Measurements from ENCODE around the gene ARPP21. TPM values are rescaled to one million over a fixed set of nuclear protein-coding genes. Genes with fewer than 3 reads are reported as not detected.

Gene ARPP21
- total RNA-seq, 1 donor from 2014 or later = not detected

DNA sequence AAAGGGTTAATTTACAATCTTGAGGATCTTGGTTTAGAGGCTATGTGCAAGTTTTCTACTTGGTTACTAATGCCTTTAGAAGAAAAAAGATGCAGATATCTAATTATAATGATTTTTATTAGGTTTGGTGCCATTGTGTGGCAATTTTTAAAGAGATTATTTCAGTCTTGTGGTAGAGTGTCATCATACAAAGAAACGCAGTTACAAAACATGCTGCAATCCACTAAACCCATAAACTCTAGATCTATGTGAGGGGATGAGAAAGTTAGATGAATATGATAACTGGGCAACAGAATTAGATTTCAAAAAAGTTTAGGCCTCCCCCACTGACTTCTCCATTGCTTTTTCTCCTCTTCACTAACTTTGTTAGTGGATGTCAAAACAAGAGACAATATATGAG is 106.0 kb downstream of the ARPP21 start:
- H3K4me3 ChIP-seq = no peak overlapping the region
- DNase-seq (ENCODE audit: low spot score in 2 of 2) = no peak
- H3K36me3 ChIP-seq = no peaks in the 10 kb centered on the region
- no peak overlapping the region for H3K27ac ChIP-seq
- TF ChIP-seq, protein P1, sequence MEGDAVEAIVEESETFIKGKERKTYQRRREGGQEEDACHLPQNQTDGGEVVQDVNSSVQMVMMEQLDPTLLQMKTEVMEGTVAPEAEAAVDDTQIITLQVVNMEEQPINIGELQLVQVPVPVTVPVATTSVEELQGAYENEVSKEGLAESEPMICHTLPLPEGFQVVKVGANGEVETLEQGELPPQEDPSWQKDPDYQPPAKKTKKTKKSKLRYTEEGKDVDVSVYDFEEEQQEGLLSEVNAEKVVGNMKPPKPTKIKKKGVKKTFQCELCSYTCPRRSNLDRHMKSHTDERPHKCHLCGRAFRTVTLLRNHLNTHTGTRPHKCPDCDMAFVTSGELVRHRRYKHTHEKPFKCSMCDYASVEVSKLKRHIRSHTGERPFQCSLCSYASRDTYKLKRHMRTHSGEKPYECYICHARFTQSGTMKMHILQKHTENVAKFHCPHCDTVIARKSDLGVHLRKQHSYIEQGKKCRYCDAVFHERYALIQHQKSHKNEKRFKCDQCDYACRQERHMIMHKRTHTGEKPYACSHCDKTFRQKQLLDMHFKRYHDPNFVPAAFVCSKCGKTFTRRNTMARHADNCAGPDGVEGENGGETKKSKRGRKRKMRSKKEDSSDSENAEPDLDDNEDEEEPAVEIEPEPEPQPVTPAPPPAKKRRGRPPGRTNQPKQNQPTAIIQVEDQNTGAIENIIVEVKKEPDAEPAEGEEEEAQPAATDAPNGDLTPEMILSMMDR (IDR thresholded peaks at IDR 0.05) = no peak
- H3K4me1 ChIP-seq = no peaks in the 10 kb centered on the region
- intact Hi-C loops (cut with DNase I) = no loop called here
- no peaks in the 10 kb centered on the region for H3K9me3 ChIP-seq
- H3K27me3 ChIP-seq = no peaks in the 10 kb centered on the region

DNA sequence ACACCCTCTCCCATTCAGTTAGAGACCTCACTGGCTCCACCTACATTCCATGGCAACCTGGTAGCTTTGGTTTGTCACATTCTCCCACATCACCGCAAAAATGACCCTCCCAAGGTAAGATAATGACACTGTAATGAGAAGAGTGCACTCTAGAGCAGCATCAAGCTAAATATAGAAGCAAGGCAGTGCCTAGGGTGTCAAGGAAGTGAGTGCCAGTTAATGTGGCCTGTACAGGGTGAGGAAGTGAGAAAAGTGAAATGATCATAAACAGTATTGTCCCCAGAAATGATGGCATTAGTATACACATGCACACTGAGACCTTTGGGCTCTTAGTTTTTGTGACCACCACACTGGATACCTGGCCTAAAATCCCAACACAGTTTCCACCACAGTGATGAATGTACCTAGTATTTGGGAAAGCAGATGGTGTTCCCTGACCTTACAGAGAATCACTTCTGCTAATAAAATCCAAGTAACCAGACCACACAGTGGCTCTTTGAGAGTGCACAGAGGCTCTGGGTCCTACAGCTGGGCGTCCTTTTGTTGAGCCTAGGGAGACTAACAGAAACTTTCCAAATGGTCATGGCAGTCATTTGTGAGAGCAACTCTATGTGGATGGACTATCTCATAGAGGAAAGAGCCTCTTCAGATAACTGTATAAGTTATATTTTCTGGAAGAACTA is 106.6 kb downstream of the ARPP21 start:
- no peaks in the 10 kb centered on the region for H3K27me3 ChIP-seq
- intact Hi-C loops (cut with DNase I) = no loop called here
- H3K9me3 ChIP-seq = no peaks in the 10 kb centered on the region
- H3K4me1 ChIP-seq = no peaks in the 10 kb centered on the region
- no peak overlapping the region for H3K4me3 ChIP-seq
- no peaks in the 10 kb centered on the region for H3K36me3 ChIP-seq
- DNase-seq (ENCODE audit: low spot score in 2 of 2) = no peak
- no peak overlapping the region for H3K27ac ChIP-seq
- TF ChIP-seq, protein P1 (IDR thresholded peaks at IDR 0.05) = no peak

DNA sequence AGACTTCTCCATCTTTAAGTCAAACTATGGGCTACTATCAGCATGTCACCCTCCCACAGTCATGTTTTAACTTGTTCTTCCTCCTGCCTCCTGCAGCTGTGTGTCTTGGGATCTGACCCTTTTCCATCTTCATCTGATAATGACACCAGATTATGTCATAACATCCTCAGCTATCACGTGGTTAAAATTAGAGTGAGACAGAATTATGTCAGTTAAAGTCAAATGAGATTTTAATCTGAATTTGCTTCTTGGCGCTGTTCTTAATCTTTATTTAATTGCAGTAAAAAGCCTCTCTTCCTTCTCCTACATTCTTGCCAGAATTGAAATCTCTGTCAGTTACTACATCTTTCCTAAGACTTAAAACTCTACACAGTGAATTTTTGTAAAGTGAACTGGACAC is 107.2 kb downstream of the ARPP21 start:
- H3K27me3 ChIP-seq = no peaks in the 10 kb centered on the region
- no peak overlapping the region for H3K27ac ChIP-seq
- H3K4me1 ChIP-seq = no peaks in the 10 kb centered on the region
- no peaks in the 10 kb centered on the region for H3K36me3 ChIP-seq
- DNase-seq (ENCODE audit: low spot score in 2 of 2) = no peak
- no peak overlapping the region for H3K4me3 ChIP-seq
- TF ChIP-seq, protein P1 (IDR thresholded peaks at IDR 0.05) = no peak
- no peaks in the 10 kb centered on the region for H3K9me3 ChIP-seq
- intact Hi-C loops (cut with DNase I) = no loop called here

DNA sequence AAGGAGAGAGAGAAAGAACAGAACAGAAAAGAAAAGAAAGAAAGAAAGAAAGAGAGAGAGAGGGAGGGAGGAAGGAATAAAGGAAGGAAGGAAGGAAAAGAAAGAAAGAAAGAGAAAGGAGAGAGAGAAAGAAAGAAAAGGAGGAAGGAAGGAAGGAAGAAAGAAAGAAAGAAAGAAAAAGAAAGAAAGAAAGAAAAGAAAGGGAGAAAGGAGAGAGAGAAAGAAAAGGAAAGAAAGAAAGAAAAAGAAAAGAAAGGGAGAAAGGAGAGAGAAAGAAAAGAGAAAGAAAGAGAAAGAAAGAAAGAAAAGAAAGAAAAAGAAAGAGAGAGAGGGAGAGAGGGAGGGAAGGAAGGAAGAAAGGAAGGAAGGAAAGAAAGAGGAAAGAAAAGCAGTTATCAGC is 108.8 kb downstream of the ARPP21 start:
- Histone ChIP-seq H3K27me3 (no peaks in the 10 kb centered on the region), H3K4me3 (no peak overlapping the region), H3K27ac (no peak overlapping the region), H3K4me1 (no peaks in the 10 kb centered on the region), H3K36me3 (no peaks in the 10 kb centered on the region), H3K9me3 (no peaks in the 10 kb centered on the region)
- TF ChIP-seq, protein P1 (IDR thresholded peaks at IDR 0.05) = no peak
- intact Hi-C loops (cut with DNase I) = no loop called here
- no peak for DNase-seq (ENCODE audit: low spot score in 2 of 2)

DNA sequence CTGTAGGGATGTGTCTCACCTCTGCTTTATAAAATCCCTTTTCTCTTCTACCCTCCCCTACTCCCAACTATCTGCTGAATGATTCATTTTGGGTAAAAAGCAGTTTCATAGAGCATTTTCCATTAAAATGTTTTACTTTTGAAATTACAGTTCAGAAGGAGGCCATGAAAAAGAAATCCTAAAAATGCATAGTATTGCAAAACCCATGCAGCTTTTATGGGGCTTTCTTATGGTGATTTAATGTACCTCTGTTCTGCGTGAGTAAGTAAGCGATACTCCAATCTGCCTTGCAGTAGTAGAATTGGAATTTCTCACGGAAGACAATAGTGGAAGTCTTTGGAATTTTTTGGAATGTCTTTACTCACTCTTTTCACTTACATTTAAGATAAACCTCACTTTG is 111.9 kb downstream of the ARPP21 start:
- Histone ChIP-seq H3K4me1 (no peaks in the 10 kb centered on the region), H3K36me3 (no peaks in the 10 kb centered on the region), H3K4me3 (no peak overlapping the region), H3K9me3 (no peaks in the 10 kb centered on the region), H3K27me3 (no peaks in the 10 kb centered on the region), H3K27ac (no peak overlapping the region)
- TF ChIP-seq, protein P1 (IDR thresholded peaks at IDR 0.05) = no peak
- intact Hi-C loops (cut with DNase I) = no loop called here
- no peak for DNase-seq (ENCODE audit: low spot score in 2 of 2)
